HCT116 (cell line): ENCODE results near the gene ULBP2. TPM values are rescaled to one million over a fixed set of nuclear protein-coding genes. Genes with fewer than 3 reads are reported as not detected.
"Not testable (repeated sequence)": the region's sequence is repeated elsewhere in the genome, so short reads cannot be mapped to it uniquely, and the experiment has no call there.

Experiments
- ATAC-seq: fragments of 200-7000 bp; cut with Tn5 transposase; 2 replicates; pipeline ENCODE4 v1.9.1; 2020; ENCODE audit warnings: mild to moderate bottlenecking, moderate library complexity
- BruUV-seq: library from RNA; stranded (reverse); fragments of 400-500 nt; replicated peaks from 2 replicates; lab custom pipeline; 2021; lab: Mats Ljungman, UMichigan
- CTCF ChIA-PET: fragments of 300-600 bp; sonication (Branson Sonifier 250); formaldehyde crosslinking; loops from one replicate; lab custom pipeline; 2021; ENCODE audit warnings: antibody characterized with exemption; lab: Charles Lee
- POLR2A ChIA-PET: fragments of 300-600, 350-600 bp; sonication (Branson Sonifier 250); formaldehyde crosslinking; loops from one replicate; lab custom pipeline; 2021; ENCODE audit warnings: antibody characterized with exemption; lab: Charles Lee
- RAD21 ChIA-PET, 2 experiments: fragments of 300-600 bp; sonication (Branson Sonifier 250); formaldehyde crosslinking; loops; one replicate each; lab custom pipeline; 2023; ENCODE audit warnings: low total read pairs in 2 of 2; ENCODE audit not compliant: uncharacterized antibody in 2 of 2, unreplicated experiment in 2 of 2, low non-redundant PET in 1 of 2; lab: Charles Lee
- DNase-seq: peaks from one replicate; pipeline ENCODE4 v3.0.0-alpha.2; 2010; ENCODE audit warnings: low read depth, low spot score
- H2AFZ ChIP-seq: fragments of 200-600 bp; shearing (Covaris generic), sonication (generic); 2 replicates; pipeline ENCODE4 v1.6.1; 2017; ENCODE audit warnings: low read depth, mixed run types, mixed read lengths, antibody characterized with exemption, low read length; ENCODE audit not compliant: poor library complexity, severe bottlenecking
- H3K27ac ChIP-seq: 2 replicates; pipeline ENCODE4 v1.5.1; 2012; ENCODE audit warnings: low read depth, low read length
- H3K27me3 ChIP-seq: fragments of 200-600 bp; sonication (generic); 2 replicates; pipeline ENCODE4 v1.6.1; 2016; ENCODE audit warnings: mixed run types, low read length, mixed read lengths; ENCODE audit not compliant: insufficient read depth
- H3K36me3 ChIP-seq, 2 experiments: fragments of 200-500 bp in 1 of 2; fragments of 200-600 bp in 1 of 2; sonication (Bioruptor generic) in 1 of 2; sonication (generic) in 1 of 2; 2 replicates each; pipeline versions ENCODE4 v1.5.1 to v1.6.1; 2014 to 2016; ENCODE audit warnings: low read length in 2 of 2, inconsistent platforms in 1 of 2, mixed read lengths in 1 of 2, mixed run types in 1 of 2; ENCODE audit not compliant: insufficient read depth in 2 of 2, control insufficient read depth in 1 of 2
- H3K4me1 ChIP-seq, 2 experiments: fragments of 200-600 bp in 1 of 2; sonication (generic) in 1 of 2; 2 replicates each; pipeline versions ENCODE4 v1.5.1 to v1.6.1; 2012 to 2017; ENCODE audit warnings: low read length in 2 of 2, inconsistent platforms in 1 of 2, mild to moderate bottlenecking in 1 of 2, mixed read lengths in 1 of 2, mixed run types in 1 of 2, moderate library complexity in 1 of 2; ENCODE audit not compliant: insufficient read depth in 2 of 2, control insufficient read depth in 1 of 2
- H3K4me2 ChIP-seq: fragments of 200-600 bp; sonication (generic); 2 replicates; pipeline ENCODE4 v1.6.1; 2017; ENCODE audit warnings: mixed run types, low read length, mixed read lengths
- H3K4me3 ChIP-seq, 2 experiments: fragments of 200-600 bp in 1 of 2; sonication (generic) in 1 of 2; replicated peaks in 1 of 2; 2 replicates each; pipeline ENCODE4 v1.5.1; 2011 to 2016; ENCODE audit warnings: low read length in 2 of 2, control low read depth in 1 of 2, low read depth in 1 of 2, mild to moderate bottlenecking in 1 of 2, mixed read lengths in 1 of 2, mixed run types in 1 of 2
- H3K79me2 ChIP-seq: fragments of 200-600 bp; sonication (generic); 2 replicates; pipeline ENCODE4 v1.6.1; 2017; ENCODE audit warnings: mild to moderate bottlenecking, mixed run types, low read length, moderate library complexity, mixed read lengths; ENCODE audit not compliant: insufficient read depth
- H3K9ac ChIP-seq: fragments of 200-600 bp; sonication (generic); 2 replicates; pipeline ENCODE4 v1.6.1; 2016; ENCODE audit warnings: low read length, mixed read lengths
- H3K9me2 ChIP-seq: fragments of 200-600 bp; sonication (generic), shearing (Covaris generic); 2 replicates; pipeline ENCODE4 v1.6.1; 2017; ENCODE audit warnings: mixed run types, mild to moderate bottlenecking, moderate library complexity; ENCODE audit not compliant: insufficient read depth
- H3K9me3 ChIP-seq, 2 experiments: fragments of 200-500 bp in 1 of 2; fragments of 200-600 bp in 1 of 2; sonication (Bioruptor generic) in 1 of 2; sonication (generic) in 1 of 2; 2 replicates each; pipeline ENCODE4 v1.6.1; 2014 to 2017; ENCODE audit warnings: low read length in 2 of 2, mixed read lengths in 2 of 2, inconsistent platforms in 1 of 2, low read depth in 1 of 2, mild to moderate bottlenecking in 1 of 2, mixed run types in 1 of 2, moderate library complexity in 1 of 2; ENCODE audit not compliant: control insufficient read depth in 1 of 2, insufficient read depth in 1 of 2
- H4K20me1 ChIP-seq: fragments of 200-600 bp; sonication (generic), shearing (Covaris generic); 2 replicates; pipeline ENCODE4 v1.6.1; 2017; ENCODE audit warnings: mixed run types, mild to moderate bottlenecking, moderate library complexity; ENCODE audit not compliant: insufficient read depth
- CTCF ChIP-seq, 3 experiments: fragments of 200-600 bp in 1 of 3; sonication (generic) in 1 of 3; IDR thresholded peaks in 2 of 3; conservative IDR thresholded peaks in 1 of 3; 2 replicates each; pipeline ENCODE4 v1.5.1; 2012 to 2017; ENCODE audit warnings: low read depth in 2 of 3, low read length in 2 of 3, antibody characterized with exemption in 1 of 3, borderline replicate concordance in 1 of 3, control low read depth in 1 of 3, mild to moderate bottlenecking in 1 of 3, mixed read lengths in 1 of 3, mixed run types in 1 of 3, moderate library complexity in 1 of 3; ENCODE audit not compliant: insufficient read depth in 1 of 3
- EZH2 ChIP-seq: fragments of 200-600 bp; sonication (generic); IDR thresholded peaks from 2 replicates; pipeline ENCODE4 v1.6.1; 2017; ENCODE audit warnings: antibody characterized with exemption, mixed run types
- EZH2phosphoT487 ChIP-seq: fragments of 200-600 bp; IDR thresholded peaks from 2 replicates; pipeline ENCODE4 v1.6.1; 2018; ENCODE audit warnings: antibody characterized with exemption, borderline replicate concordance
- intact Hi-C: fragments of 100-400 bp; cut with micrococcal nuclease; formaldehyde crosslinking; loops from 2 replicates; pipeline ENCODE4 v1.10.0; 2022
- total RNA-seq: library from RNA; stranded (reverse); gene quantifications from one replicate; pipeline ENCODE4 v1.2.1, GENCODE V29; 2021; ENCODE audit not compliant: unreplicated experiment

ULBP2 gene
- total RNA-seq, 1 experiment from 2014 or later, result 10.2 TPM

- not testable (repeated sequence) for ATAC-seq
These were observed 27.1 kb downstream of the ULBP2 start for GRCh38 chr6:149968909-149969308.

DNA sequence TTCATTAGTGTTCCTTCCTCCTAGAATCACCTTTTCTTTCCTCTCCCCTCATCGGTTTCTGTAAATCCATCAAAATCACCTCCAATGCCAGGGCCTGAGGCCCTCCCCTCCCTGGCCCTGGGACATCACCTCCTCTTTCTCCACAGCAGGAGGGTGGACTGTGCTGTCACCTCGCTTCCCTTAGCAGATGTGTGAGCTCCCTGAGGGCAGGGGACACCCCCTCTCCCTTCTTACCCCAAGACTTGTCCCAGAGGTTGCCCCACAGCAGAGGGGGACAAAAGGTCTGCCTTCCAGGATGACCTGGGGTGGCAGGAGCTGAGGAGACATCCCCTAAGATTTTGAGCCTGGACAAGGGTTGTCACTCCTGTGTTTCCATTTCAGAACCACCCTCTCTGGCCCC is 27.8 kb downstream of the ULBP2 start:
- DNase-seq (no peak), ATAC-seq (no peak)
- intact Hi-C loops, result no loop called here
- Histone ChIP-seq H3K27me3 (no peaks in the 10 kb centered on the region), H3K4me3 (no peak overlapping the region), H3K9ac (no peak overlapping the region), H3K36me3 (no peaks in the 10 kb centered on the region), H3K4me1 (no peaks in the 10 kb centered on the region), H3K9me2 (no peaks in the 10 kb centered on the region), H3K27ac (no peak overlapping the region), H4K20me1 (no peaks in the 10 kb centered on the region), H3K79me2 (no peaks in the 10 kb centered on the region), H2AFZ (no peak overlapping the region), H3K4me2 (no peak overlapping the region), H3K9me3 (no peaks in the 10 kb centered on the region)
- ChIA-PET CTCF (no interaction called here), POLR2A (no interaction called here), RAD21 (no interaction called here)
- TF ChIP-seq EZH2phosphoT487, result no peak
- TF ChIP-seq EZH2, result no peak
- TF ChIP-seq CTCF (IDR thresholded peaks at IDR 0.05 in 2 of 3, conservative IDR thresholded peaks at IDR 0.05 in 1 of 3; ENCODE audit: borderline replicate concordance in 1 of 3, insufficient read depth in 1 of 3, low read depth in 2 of 3, low read length in 2 of 3), result no peak
- BruUV-seq, result no TSS peak

More at GRCh38 chr6:149968909-149969308, 27.1 kb downstream of the ULBP2 start:
- H3K9me3 ChIP-seq, H3K4me2 ChIP-seq, BruUV-seq, H3K9ac ChIP-seq, H3K9me2 ChIP-seq, H3K36me3 ChIP-seq, H3K27ac ChIP-seq, H2AFZ ChIP-seq, H3K4me3 ChIP-seq, H4K20me1 ChIP-seq, POLR2A ChIA-PET, H3K27me3 ChIP-seq, CTCF ChIA-PET, H3K4me1 ChIP-seq, DNase-seq, intact Hi-C loops, H3K79me2 ChIP-seq, RAD21 ChIA-PET: not testable (repeated sequence)

DNA sequence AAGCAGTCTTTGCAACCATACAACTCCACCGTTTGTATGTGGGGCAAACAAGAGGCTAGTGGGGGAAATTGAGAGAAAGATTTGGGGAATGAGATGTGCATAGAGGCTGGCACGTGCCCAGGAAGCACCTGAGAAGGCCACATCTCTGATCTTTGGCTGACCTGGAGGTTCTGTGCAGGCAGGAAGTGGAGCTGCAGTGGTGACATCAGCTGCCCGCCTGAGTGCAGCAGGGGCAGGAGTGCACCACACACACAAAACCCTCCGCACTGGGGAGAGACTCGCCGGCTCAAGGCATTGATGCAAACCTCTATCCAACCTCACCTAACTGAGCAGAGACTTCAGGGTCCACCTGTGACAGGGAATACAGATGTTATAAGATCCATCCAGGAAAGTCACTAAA is 32.6 kb downstream of the ULBP2 start:
- ATAC-seq, H3K79me2 ChIP-seq, H3K4me3 ChIP-seq, H3K36me3 ChIP-seq, intact Hi-C loops, H2AFZ ChIP-seq, POLR2A ChIA-PET, BruUV-seq, H3K4me2 ChIP-seq, H3K9me2 ChIP-seq, H3K9me3 ChIP-seq, CTCF ChIA-PET, H3K4me1 ChIP-seq, H4K20me1 ChIP-seq, H3K9ac ChIP-seq, RAD21 ChIA-PET, DNase-seq, H3K27me3 ChIP-seq, H3K27ac ChIP-seq: not testable (repeated sequence)
